Trophoblast cell (in vitro differentiated cells and primary cell): ENCODE results near the gene PRDM1.

Source experiments
- DNase-seq, 2 donors: peaks; one replicate each; pipeline ENCODE4 v3.0.0-alpha.2; 2016
- H2AFZ ChIP-seq: 2 replicates; pipeline ENCODE4 v1.6.1; 2013; ENCODE audit warnings: low read length, moderate library complexity, mild to moderate bottlenecking; ENCODE audit not compliant: insufficient read depth, poor library complexity
- H2AK5ac ChIP-seq: 2 replicates; pipeline ENCODE4 v1.6.1; 2013; ENCODE audit warnings: mild to moderate bottlenecking, low read length
- H2BK120ac ChIP-seq: 2 replicates; pipeline ENCODE4 v1.6.1; 2013; ENCODE audit warnings: low read length, mild to moderate bottlenecking, moderate library complexity; ENCODE audit not compliant: insufficient read depth, poor library complexity
- H2BK12ac ChIP-seq: 2 replicates; pipeline ENCODE4 v1.6.1; 2013; ENCODE audit warnings: mild to moderate bottlenecking, low read length, moderate library complexity
- H2BK5ac ChIP-seq: 2 replicates; pipeline ENCODE4 v1.6.1; 2013; ENCODE audit warnings: low read length, low read depth, moderate library complexity, mild to moderate bottlenecking; ENCODE audit not compliant: poor library complexity
- H3K14ac ChIP-seq: 2 replicates; pipeline ENCODE4 v1.6.1; 2013; ENCODE audit warnings: mild to moderate bottlenecking, low read length
- H3K18ac ChIP-seq: 2 replicates; pipeline ENCODE4 v1.6.1; 2013; ENCODE audit warnings: mild to moderate bottlenecking, low read length
- H3K23ac ChIP-seq: 2 replicates; pipeline ENCODE4 v1.6.1; 2013; ENCODE audit warnings: low read length
- H3K27ac ChIP-seq: 2 replicates; pipeline ENCODE4 v1.5.1; 2013; ENCODE audit warnings: low read depth, mild to moderate bottlenecking, inconsistent platforms, low read length, moderate library complexity
- H3K27me3 ChIP-seq: 2 replicates; pipeline ENCODE4 v1.6.1; 2013; ENCODE audit warnings: inconsistent platforms, mild to moderate bottlenecking, low read length, moderate library complexity; ENCODE audit not compliant: insufficient read depth
- H3K36me3 ChIP-seq, 2 experiments: 1 replicate in 1 of 2; 2 replicates in 1 of 2; pipeline ENCODE4 v1.6.1; 2013; ENCODE audit warnings: low read length in 2 of 2, mild to moderate bottlenecking in 2 of 2, moderate library complexity in 1 of 2; ENCODE audit not compliant: insufficient read depth in 2 of 2, control insufficient read depth in 1 of 2
- H3K4ac ChIP-seq: 2 replicates; pipeline ENCODE4 v1.6.1; 2013; ENCODE audit warnings: low read depth, mild to moderate bottlenecking, low read length, moderate library complexity
- H3K4me1 ChIP-seq, 2 experiments: 1 replicate in 1 of 2; 2 replicates in 1 of 2; pipeline ENCODE4 v1.6.1; 2013; ENCODE audit warnings: low read length in 2 of 2, mild to moderate bottlenecking in 2 of 2, moderate library complexity in 1 of 2; ENCODE audit not compliant: insufficient read depth in 2 of 2, control insufficient read depth in 1 of 2
- H3K4me2 ChIP-seq: 2 replicates; pipeline ENCODE4 v1.6.1; 2013; ENCODE audit warnings: inconsistent platforms, mild to moderate bottlenecking, low read length, moderate library complexity
- H3K4me3 ChIP-seq: 2 replicates; pipeline ENCODE4 v1.5.1; 2013; ENCODE audit warnings: mild to moderate bottlenecking, low read depth, low read length, inconsistent platforms
- H3K79me1 ChIP-seq: one replicate; pipeline ENCODE4 v1.6.1; 2013; ENCODE audit warnings: low read length
- H3K79me2 ChIP-seq: 2 replicates; pipeline ENCODE4 v1.6.1; 2013; ENCODE audit warnings: low read length, mild to moderate bottlenecking; ENCODE audit not compliant: control insufficient read depth, insufficient read depth, poor library complexity
- H3K9ac ChIP-seq: 2 replicates; pipeline ENCODE4 v1.6.1; 2013; ENCODE audit warnings: mild to moderate bottlenecking, low read length
- H3K9me3 ChIP-seq: 2 replicates; pipeline ENCODE4 v1.6.1; 2013; ENCODE audit warnings: low read depth, mild to moderate bottlenecking, control low read depth, inconsistent platforms, low read length; ENCODE audit not compliant: insufficient read depth
- H4K12ac ChIP-seq: 2 replicates; pipeline ENCODE4 v1.6.1; 2013; ENCODE audit warnings: low read depth, mild to moderate bottlenecking, low read length, moderate library complexity
- H4K8ac ChIP-seq: 2 replicates; pipeline ENCODE4 v1.6.1; 2013; ENCODE audit warnings: low read depth, mild to moderate bottlenecking, low read length, moderate library complexity
- H4K91ac ChIP-seq: one replicate; pipeline ENCODE4 v1.6.1; 2013; ENCODE audit warnings: low read depth, mild to moderate bottlenecking, low read length, moderate library complexity
- WGBS: extraction: QIAGEN DNeasy Blood & Tissue Kit; methylation state at CpG from one replicate; pipeline ENCODE4 v1.1.7; 2013; ENCODE audit warnings: missing lambda C conversion rate; ENCODE audit not compliant: insufficient read length, insufficient coverage; ENCODE audit errors: extremely low coverage; 5-methylcytosine and 5-hydroxymethylcytosine counted together

The PRDM1 gene

GRCh38 chr6:106103728-106104109 is 17.6 kb downstream of the PRDM1 start:
- no peak for DNase-seq
- Histone ChIP-seq H4K8ac (no peak overlapping the region), H3K14ac (no peak overlapping the region), H4K12ac (no peak overlapping the region), H3K18ac (no peak overlapping the region), H3K36me3 (no peaks in the 10 kb centered on the region), H2BK120ac (no peak overlapping the region), H3K27ac (no peak overlapping the region), H2BK5ac (no peak overlapping the region), H3K79me1 (peaks cover 2% of the 10 kb centered on the region), H2AFZ (no peak overlapping the region), H3K79me2 (no peaks in the 10 kb centered on the region), H2AK5ac (no peak overlapping the region), H3K4me3 (no peak overlapping the region), H3K4me2 (no peak overlapping the region), H3K27me3 (peaks cover 2% of the 10 kb centered on the region), H4K91ac (no peak overlapping the region), H3K4ac (no peak overlapping the region), H3K23ac (no peak overlapping the region), H2BK12ac (no peak overlapping the region), H3K9me3 (peaks cover 2% of the 10 kb centered on the region), H3K4me1 (peaks cover 3 to 5% of the 10 kb centered on the region in 2 experiments), H3K9ac (no peak overlapping the region)
- WGBS = no CpG with 5 or more reads among the region's 9 CpGs

GRCh38 chr6:106104476-106104875 is 18.3 kb downstream of the PRDM1 start:
- Histone ChIP-seq H3K23ac (no peak overlapping the region), H4K91ac (no peak overlapping the region), H4K12ac (no peak overlapping the region), H3K79me1 (no peaks in the 10 kb centered on the region), H3K14ac (no peak overlapping the region), H3K27me3 (peaks cover 2% of the 10 kb centered on the region), H2BK120ac (no peak overlapping the region), H3K18ac (no peak overlapping the region), H2BK12ac (no peak overlapping the region), H3K9me3 (peaks cover 2% of the 10 kb centered on the region), H3K4ac (no peak overlapping the region), H3K4me1 (no peaks in the 10 kb centered on the region), H2AFZ (no peak overlapping the region), H3K9ac (no peak overlapping the region), H4K8ac (no peak overlapping the region), H2BK5ac (no peak overlapping the region), H3K79me2 (no peaks in the 10 kb centered on the region), H3K36me3 (no peaks in the 10 kb centered on the region), H3K4me2 (no peak overlapping the region), H2AK5ac (no peak overlapping the region), H3K4me3 (no peak overlapping the region), H3K27ac (no peak overlapping the region)
- WGBS = no CpG with 5 or more reads among the region's 7 CpGs
- DNase-seq = no peak

DNA sequence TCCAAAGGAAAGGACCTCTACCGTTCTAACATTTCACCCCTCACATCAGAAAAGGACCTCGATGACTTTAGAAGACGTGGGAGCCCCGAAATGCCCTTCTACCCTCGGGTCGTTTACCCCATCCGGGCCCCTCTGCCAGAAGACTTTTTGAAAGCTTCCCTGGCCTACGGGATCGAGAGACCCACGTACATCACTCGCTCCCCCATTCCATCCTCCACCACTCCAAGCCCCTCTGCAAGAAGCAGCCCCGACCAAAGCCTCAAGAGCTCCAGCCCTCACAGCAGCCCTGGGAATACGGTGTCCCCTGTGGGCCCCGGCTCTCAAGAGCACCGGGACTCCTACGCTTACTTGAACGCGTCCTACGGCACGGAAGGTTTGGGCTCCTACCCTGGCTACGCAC is 18.8 kb downstream of the PRDM1 start:
- H3K9me3 ChIP-seq = peaks cover 2% of the 10 kb centered on the region
- no peaks in the 10 kb centered on the region for H3K36me3 ChIP-seq
- no peak overlapping the region for H2AK5ac ChIP-seq
- H3K4me3 ChIP-seq = no peak overlapping the region
- H3K23ac ChIP-seq = no peak overlapping the region
- no peak overlapping the region for H3K14ac ChIP-seq
- no peaks in the 10 kb centered on the region for H3K79me2 ChIP-seq
- no peak overlapping the region for H3K4ac ChIP-seq
- H4K12ac ChIP-seq = no peak overlapping the region
- H3K9ac ChIP-seq = no peak overlapping the region
- no peak for DNase-seq
- no peak overlapping the region for H2BK5ac ChIP-seq
- no peak overlapping the region for H4K8ac ChIP-seq
- H3K4me1 ChIP-seq = no peaks in the 10 kb centered on the region
- H3K27me3 ChIP-seq = peaks cover 2% of the 10 kb centered on the region
- H3K79me1 ChIP-seq = no peaks in the 10 kb centered on the region
- H3K4me2 ChIP-seq = no peak overlapping the region
- no peak overlapping the region for H3K27ac ChIP-seq
- no peak overlapping the region for H2BK120ac ChIP-seq
- no CpG with 5 or more reads among the region's 21 CpGs for WGBS
- no peak overlapping the region for H2AFZ ChIP-seq
- H2BK12ac ChIP-seq = no peak overlapping the region
- no peak overlapping the region for H4K91ac ChIP-seq
- no peak overlapping the region for H3K18ac ChIP-seq

DNA sequence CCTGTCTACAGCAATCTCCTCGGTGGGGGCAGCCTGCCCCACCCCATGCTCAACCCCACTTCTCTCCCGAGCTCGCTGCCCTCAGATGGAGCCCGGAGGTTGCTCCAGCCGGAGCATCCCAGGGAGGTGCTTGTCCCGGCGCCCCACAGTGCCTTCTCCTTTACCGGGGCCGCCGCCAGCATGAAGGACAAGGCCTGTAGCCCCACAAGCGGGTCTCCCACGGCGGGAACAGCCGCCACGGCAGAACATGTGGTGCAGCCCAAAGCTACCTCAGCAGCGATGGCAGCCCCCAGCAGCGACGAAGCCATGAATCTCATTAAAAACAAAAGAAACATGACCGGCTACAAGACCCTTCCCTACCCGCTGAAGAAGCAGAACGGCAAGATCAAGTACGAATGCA is 19.4 kb downstream of the PRDM1 start:
- no peak overlapping the region for H2BK5ac ChIP-seq
- no peaks in the 10 kb centered on the region for H3K79me2 ChIP-seq
- H3K9me3 ChIP-seq = peaks cover 2% of the 10 kb centered on the region
- no peak overlapping the region for H3K23ac ChIP-seq
- H4K8ac ChIP-seq = no peak overlapping the region
- H3K27ac ChIP-seq = no peak overlapping the region
- H3K4me1 ChIP-seq = no peaks in the 10 kb centered on the region
- H2BK12ac ChIP-seq = no peak overlapping the region
- no peaks in the 10 kb centered on the region for H3K79me1 ChIP-seq
- no peak overlapping the region for H2AK5ac ChIP-seq
- no peak overlapping the region for H3K9ac ChIP-seq
- DNase-seq = no peak
- H3K14ac ChIP-seq = no peak overlapping the region
- H3K27me3 ChIP-seq = peaks cover 2% of the 10 kb centered on the region
- no peak overlapping the region for H3K18ac ChIP-seq
- no peak overlapping the region for H3K4me3 ChIP-seq
- no peak overlapping the region for H4K12ac ChIP-seq
- H3K36me3 ChIP-seq = no peaks in the 10 kb centered on the region
- H3K4me2 ChIP-seq = no peak overlapping the region
- WGBS = no CpG with 5 or more reads among the region's 22 CpGs
- no peak overlapping the region for H2BK120ac ChIP-seq
- no peak overlapping the region for H4K91ac ChIP-seq
- H2AFZ ChIP-seq = no peak overlapping the region
- no peak overlapping the region for H3K4ac ChIP-seq
